Kidney (tissue), 14 donors: ENCODE data around the gene ITGBL1. TPM values are rescaled to one million over a fixed set of nuclear protein-coding genes. Genes with fewer than 3 reads are reported as not detected.

ENCODE experiments used
- DNase-seq, 5 donors: peaks; one replicate each; pipeline ENCODE4 v3.0.0-alpha.2; 2013 to 2020
- FAIRE-seq: peaks from 2 replicates; lab custom pipeline; 2012; peaks lifted over from hg19 to GRCh38; lab: Jason Lieb, UNC
- H3K27ac ChIP-seq, 2 donors: one replicate each; pipeline ENCODE4 v1.7.0; 2013; ENCODE audit warnings: low read depth in 2 of 2, low read length in 2 of 2, inconsistent platforms in 1 of 2
- H3K27me3 ChIP-seq: one replicate; pipeline ENCODE4 v1.7.1; 2013; ENCODE audit warnings: low read length, inconsistent platforms; ENCODE audit not compliant: control insufficient read depth, insufficient read depth
- H3K36me3 ChIP-seq, 3 donors: one replicate each; pipeline versions ENCODE4 v1.7.0 to v1.7.1; 2013; ENCODE audit warnings: low read length in 3 of 3, control low read depth in 1 of 3, inconsistent platforms in 1 of 3; ENCODE audit not compliant: insufficient read depth in 3 of 3, control insufficient read depth in 2 of 3
- H3K4me1 ChIP-seq, 3 donors: one replicate each; pipeline versions ENCODE4 v1.7.0 to v1.7.1; 2013; ENCODE audit warnings: low read length in 3 of 3, inconsistent platforms in 1 of 3, low read depth in 1 of 3; ENCODE audit not compliant: control insufficient read depth in 2 of 3, insufficient read depth in 2 of 3
- H3K4me3 ChIP-seq, 3 donors: one replicate each; pipeline versions ENCODE4 v1.7.0 to v1.8.1; 2013; ENCODE audit warnings: low read length in 3 of 3, control low read depth in 1 of 3, inconsistent platforms in 1 of 3
- H3K9ac ChIP-seq, 3 donors: one replicate each; pipeline versions ENCODE4 v1.7.0 to v1.7.1; 2013; ENCODE audit warnings: low read length in 3 of 3, control low read depth in 1 of 3, inconsistent platforms in 1 of 3
- H3K9me3 ChIP-seq, 3 donors: one replicate each; pipeline versions ENCODE4 v1.7.0 to v1.7.1; 2013; ENCODE audit warnings: low read length in 3 of 3, control low read depth in 1 of 3, inconsistent platforms in 1 of 3; ENCODE audit not compliant: control insufficient read depth in 2 of 3, insufficient read depth in 1 of 3
- intact Hi-C: fragments of 100-400 bp; cut with DNase I; formaldehyde crosslinking; loops from one replicate; pipeline ENCODE4 v1.11.1; 2022
- polyA plus RNA-seq: library from polyadenylated mRNA; stranded (reverse); fragments of 350-450 nt; fragmentation: Illumina TruSeq; extraction: RNeasy Lipid Tissue Mini Kit (QIAGEN cat#74804); gene quantifications from one replicate; pipeline ENCODE4 v1.2.3, GENCODE V29; 2014; ENCODE audit warnings: low read depth, low replicate concordance; ENCODE audit not compliant: insufficient read depth
- total RNA-seq: library from RNA; stranded (reverse); fragmentation: NEBNext Ultra II Directional; extraction: Animal tissue kit (Norgen Biotek cat#: 25700); gene quantifications from one replicate; pipeline ENCODE4 v1.2.1, GENCODE V29; 2021
- TF ChIP-seq, protein P1 (sequence below): IDR thresholded peaks from 3 replicates; pipeline ENCODE4 v1.5.1; 2012; ENCODE audit warnings: mild to moderate bottlenecking, moderate library complexity, borderline replicate concordance; ENCODE audit not compliant: insufficient read depth; ENCODE audit errors: extremely low read depth
- donor health status: control.
- donor health status: control.
- donor health status: control.
- donor health status: control.
- donor health status: control.
- donor health status: DM: yes; HTN: yes; CAD: no.
- donor health status: Normal renal cell carcinoma (clear cell type).

Gene ITGBL1
- total and polyA plus RNA-seq, 2 donors from 2014 or later = 1.4 to 7.7 TPM

DNA sequence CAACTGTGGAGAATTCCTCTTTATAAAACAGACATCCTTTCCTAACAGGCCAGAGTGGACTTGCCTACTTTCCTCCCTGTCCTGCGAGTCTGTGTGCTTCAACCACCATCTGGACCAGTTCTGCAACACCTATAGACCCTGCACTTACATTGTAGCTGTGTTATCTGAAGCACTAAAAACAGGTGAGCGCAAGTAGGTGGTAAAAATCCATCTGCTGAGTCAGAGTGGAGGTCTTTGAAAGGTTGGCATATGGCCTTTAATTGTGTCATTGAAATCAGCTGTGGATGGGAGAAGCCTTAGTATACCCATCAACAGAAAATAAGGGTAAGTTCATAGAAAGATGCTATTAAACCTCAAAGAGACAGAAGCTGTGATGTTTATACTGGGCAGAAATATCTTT, 28.6 kb upstream of the ITGBL1 start:
- DNase-seq = no peak
- FAIRE-seq = no peak
- Histone ChIP-seq H3K4me3 (no peak overlapping the region), H3K36me3 (no peaks in the 10 kb centered on the region), H3K27ac (no peak overlapping the region), H3K27me3 (no peaks in the 10 kb centered on the region), H3K9me3 (no peaks in the 10 kb centered on the region), H3K9ac (no peak overlapping the region), H3K4me1 (no peaks in the 10 kb centered on the region)
- intact Hi-C loops = no loop called here
- TF ChIP-seq, protein P1, sequence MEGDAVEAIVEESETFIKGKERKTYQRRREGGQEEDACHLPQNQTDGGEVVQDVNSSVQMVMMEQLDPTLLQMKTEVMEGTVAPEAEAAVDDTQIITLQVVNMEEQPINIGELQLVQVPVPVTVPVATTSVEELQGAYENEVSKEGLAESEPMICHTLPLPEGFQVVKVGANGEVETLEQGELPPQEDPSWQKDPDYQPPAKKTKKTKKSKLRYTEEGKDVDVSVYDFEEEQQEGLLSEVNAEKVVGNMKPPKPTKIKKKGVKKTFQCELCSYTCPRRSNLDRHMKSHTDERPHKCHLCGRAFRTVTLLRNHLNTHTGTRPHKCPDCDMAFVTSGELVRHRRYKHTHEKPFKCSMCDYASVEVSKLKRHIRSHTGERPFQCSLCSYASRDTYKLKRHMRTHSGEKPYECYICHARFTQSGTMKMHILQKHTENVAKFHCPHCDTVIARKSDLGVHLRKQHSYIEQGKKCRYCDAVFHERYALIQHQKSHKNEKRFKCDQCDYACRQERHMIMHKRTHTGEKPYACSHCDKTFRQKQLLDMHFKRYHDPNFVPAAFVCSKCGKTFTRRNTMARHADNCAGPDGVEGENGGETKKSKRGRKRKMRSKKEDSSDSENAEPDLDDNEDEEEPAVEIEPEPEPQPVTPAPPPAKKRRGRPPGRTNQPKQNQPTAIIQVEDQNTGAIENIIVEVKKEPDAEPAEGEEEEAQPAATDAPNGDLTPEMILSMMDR = no peak

DNA sequence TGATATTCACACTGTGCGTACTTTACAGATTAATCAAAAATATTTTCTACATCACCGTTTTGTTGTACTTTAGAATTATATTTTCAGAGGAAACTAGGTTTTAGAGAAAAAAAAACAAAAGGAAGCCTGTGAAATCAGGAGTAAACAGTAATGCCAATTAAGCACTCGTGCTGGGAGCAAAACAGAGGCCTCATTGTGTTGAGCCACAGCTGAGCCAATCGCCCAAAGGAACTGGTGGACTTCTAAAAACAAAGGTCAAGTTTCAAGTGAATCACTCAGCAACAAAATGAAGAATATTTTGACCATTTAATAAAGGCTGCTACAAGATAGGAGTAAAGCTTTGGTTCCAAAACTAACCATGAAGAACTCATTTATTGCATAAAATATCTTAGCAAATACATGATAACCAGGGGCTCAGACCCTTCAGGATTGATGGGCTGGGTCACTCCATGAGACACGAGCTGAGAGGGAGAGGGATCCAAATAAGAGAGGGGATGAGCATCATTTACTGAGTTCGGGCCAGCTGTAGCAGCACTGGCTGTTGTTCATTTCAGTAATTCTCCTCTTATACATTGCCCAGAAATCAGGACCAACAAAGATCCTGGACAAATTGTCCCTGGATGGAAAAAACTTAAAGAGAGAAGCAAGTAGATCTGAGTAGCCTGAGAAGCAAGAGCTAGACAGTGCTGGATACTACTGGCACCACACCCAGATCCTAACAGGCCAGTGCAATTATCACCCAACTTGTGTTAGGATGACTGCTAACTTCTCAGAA, 27.9 kb upstream of the ITGBL1 start:
- Histone ChIP-seq H3K9ac (no peak overlapping the region), H3K27me3 (no peaks in the 10 kb centered on the region), H3K4me1 (no peaks in the 10 kb centered on the region), H3K36me3 (no peaks in the 10 kb centered on the region), H3K4me3 (no peak overlapping the region), H3K9me3 (no peaks in the 10 kb centered on the region), H3K27ac (no peak overlapping the region)
- FAIRE-seq = no peak
- DNase-seq = no peak
- intact Hi-C loops = no loop called here
- TF ChIP-seq, protein P1 = no peak

DNA sequence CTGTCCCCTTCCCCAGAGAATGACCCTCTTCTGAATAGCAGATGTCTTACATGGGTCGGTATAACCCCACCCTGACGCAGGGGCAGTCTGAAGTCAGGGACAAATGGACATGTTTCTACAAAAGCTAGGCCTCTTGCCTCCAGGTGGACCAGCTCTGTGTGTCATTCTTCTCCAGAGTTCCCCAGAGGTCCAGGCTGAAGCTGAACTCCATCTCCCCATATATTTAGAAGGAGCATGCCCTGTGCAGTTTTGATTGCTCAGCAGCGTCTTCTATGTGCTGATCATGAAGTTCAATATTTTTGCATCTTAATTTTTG, 27.4 kb upstream of the ITGBL1 start:
- no peaks in the 10 kb centered on the region for H3K4me1 ChIP-seq
- TF ChIP-seq, protein P1 = no peak
- no peak overlapping the region for H3K27ac ChIP-seq
- H3K27me3 ChIP-seq = no peaks in the 10 kb centered on the region
- intact Hi-C loops = no loop called here
- FAIRE-seq (no peak), DNase-seq (no peak)
- no peak overlapping the region for H3K9ac ChIP-seq
- no peaks in the 10 kb centered on the region for H3K9me3 ChIP-seq
- H3K4me3 ChIP-seq = no peak overlapping the region
- no peaks in the 10 kb centered on the region for H3K36me3 ChIP-seq

DNA sequence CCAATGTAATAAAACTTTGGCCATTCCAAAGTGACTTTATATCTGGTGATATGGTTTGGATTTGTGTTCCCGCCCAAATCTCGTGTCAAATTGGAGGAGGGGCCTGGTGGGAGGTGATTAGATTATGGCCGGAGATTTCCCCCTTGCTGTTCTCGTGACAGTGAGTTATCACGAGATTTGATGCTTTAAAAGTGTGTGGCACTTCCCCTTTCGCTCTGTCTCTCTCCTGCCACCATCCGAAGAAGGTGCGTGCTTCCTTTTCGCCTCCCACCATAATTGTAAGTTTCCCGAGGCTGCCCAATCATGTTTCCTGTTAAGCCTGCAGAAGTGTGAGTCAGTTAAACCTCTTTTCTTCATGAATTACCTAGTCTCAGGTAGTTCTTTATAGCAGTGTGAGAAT, 26.9 kb upstream of the ITGBL1 start:
- Histone ChIP-seq H3K36me3 (no peaks in the 10 kb centered on the region), H3K4me1 (no peaks in the 10 kb centered on the region), H3K9me3 (no peaks in the 10 kb centered on the region), H3K27ac (no peak overlapping the region), H3K4me3 (no peak overlapping the region), H3K9ac (no peak overlapping the region), H3K27me3 (no peaks in the 10 kb centered on the region)
- intact Hi-C loops = no loop called here
- FAIRE-seq (no peak), DNase-seq (no peak)
- TF ChIP-seq, protein P1 = no peak
